GM12878 (cell line): ENCODE data around the gene RALGPS1. TPM values are rescaled to one million over a fixed set of nuclear protein-coding genes. Genes with fewer than 3 reads are reported as not detected.

Experiments used
- CEBPB ChIP-seq, 2 experiments: fragments of 150-350 bp in 1 of 2; IDR thresholded peaks; 2 replicates each; pipeline ENCODE4 v1.6.1; 2012 to 2014; ENCODE audit warnings: low read depth in 2 of 2, low read length in 2 of 2, borderline replicate concordance in 1 of 2, inconsistent platforms in 1 of 2
- CHD2 ChIP-seq: IDR thresholded peaks from 2 replicates; pipeline ENCODE4 v1.6.1; 2011; ENCODE audit warnings: low read depth, low read length, improper control_type of control experiment, borderline replicate concordance
- CHD4 ChIP-seq: fragments of 200-600 bp; sonication (generic); IDR thresholded peaks from 2 replicates; pipeline ENCODE4 v1.6.1; 2016; ENCODE audit warnings: mild to moderate bottlenecking
- HDAC2 ChIP-seq: fragments of 200-600 bp; sonication (generic); IDR thresholded peaks from 2 replicates; pipeline ENCODE4 v1.6.1; 2017
- LARP7 ChIP-seq: fragments of 450-650 bp; IDR thresholded peaks from 2 replicates; pipeline ENCODE4 v1.6.1; 2017; ENCODE audit warnings: mild to moderate bottlenecking
- MYC ChIP-seq: IDR thresholded peaks from 2 replicates; pipeline ENCODE4 v1.6.1; 2011; ENCODE audit warnings: mild to moderate bottlenecking, low read length, moderate library complexity, inconsistent platforms; ENCODE audit not compliant: insufficient read depth, insufficient replicate concordance, insufficient read length, severe bottlenecking
- NFIC ChIP-seq: IDR thresholded peaks from 2 replicates; pipeline ENCODE4 v1.6.1; 2012; ENCODE audit warnings: low read depth, mild to moderate bottlenecking, inconsistent platforms, low read length, moderate library complexity
- NRF1 ChIP-seq: conservative IDR thresholded peaks from 2 replicates; pipeline ENCODE4 v1.6.1; 2011; ENCODE audit warnings: mild to moderate bottlenecking, low read depth, low read length, improper control_type of control experiment
- RELA ChIP-seq: fragments of 450-650 bp; IDR thresholded peaks from 2 replicates; pipeline ENCODE4 v1.8.0; 2014; ENCODE audit warnings: borderline replicate concordance; ENCODE audit not compliant: partially characterized antibody
- SMAD1 ChIP-seq: fragments of 450-650 bp; IDR thresholded peaks from 2 replicates; pipeline ENCODE4 v1.6.1; 2018; ENCODE audit warnings: mild to moderate bottlenecking, low read depth; ENCODE audit not compliant: partially characterized antibody
- SMAD5 ChIP-seq: IDR thresholded peaks from 2 replicates; pipeline ENCODE4 v1.6.1; 2016; ENCODE audit warnings: antibody characterized with exemption, low read depth
- TCF3 ChIP-seq: IDR thresholded peaks from 2 replicates; pipeline ENCODE4 v1.6.1; 2012; ENCODE audit warnings: low read depth, mild to moderate bottlenecking, low read length, borderline replicate concordance; ENCODE audit not compliant: insufficient read depth
- ZNF207 ChIP-seq: fragments of 450-650 bp; IDR thresholded peaks from 2 replicates; pipeline ENCODE4 v1.6.1; 2014; ENCODE audit warnings: antibody characterized with exemption, mild to moderate bottlenecking, borderline replicate concordance
- polyA plus RNA-seq, 11 experiments: library from polyadenylated mRNA; depleted of rRNA in 4 of 11; unstranded in 6 of 11; stranded (reverse) in 5 of 11; fragments of >200 nt; fragmentation: Nextera tagmentation in 4 of 11; fragmentation: Illumina TruSeq in 1 of 11; extraction: Ambion mirVana in 4 of 11; extraction: Trizol in 1 of 11; gene quantifications; 1 replicate in 1 of 11; 2 replicates in 10 of 11; pipeline versions ENCODE4 v1.2.1 to v1.2.3, GENCODE V29; 2011 to 2016; ENCODE audit warnings: inconsistent platforms in 2 of 11, missing spikeins in 2 of 11, low read depth in 1 of 11
- total RNA-seq, 4 experiments: library from RNA; depleted of rRNA in 3 of 4; stranded (reverse); fragments of >200 nt in 3 of 4; fragmentation: Illumina TruSeq in 1 of 4; extraction: Trizol in 1 of 4; gene quantifications; 2 replicates each; pipeline versions ENCODE4 v1.2.1 to v1.2.3, GENCODE V29; 2013 to 2021
- TF ChIP-seq, protein P1 (sequence below): IDR thresholded peaks from 2 replicates; pipeline ENCODE4 v1.6.1; 2011; ENCODE audit warnings: borderline replicate concordance, low read depth, mild to moderate bottlenecking, moderate library complexity, mixed read lengths, low read length; ENCODE audit not compliant: insufficient read depth; ENCODE audit errors: extremely low read length

Gene RALGPS1
- total and polyA plus RNA-seq, 10 of the 15 experiments (the other 5 are each of a cell fraction or from before 2014, with no cell fraction given) = 0.13 to 5.6 (median 2.7) TPM

DNA sequence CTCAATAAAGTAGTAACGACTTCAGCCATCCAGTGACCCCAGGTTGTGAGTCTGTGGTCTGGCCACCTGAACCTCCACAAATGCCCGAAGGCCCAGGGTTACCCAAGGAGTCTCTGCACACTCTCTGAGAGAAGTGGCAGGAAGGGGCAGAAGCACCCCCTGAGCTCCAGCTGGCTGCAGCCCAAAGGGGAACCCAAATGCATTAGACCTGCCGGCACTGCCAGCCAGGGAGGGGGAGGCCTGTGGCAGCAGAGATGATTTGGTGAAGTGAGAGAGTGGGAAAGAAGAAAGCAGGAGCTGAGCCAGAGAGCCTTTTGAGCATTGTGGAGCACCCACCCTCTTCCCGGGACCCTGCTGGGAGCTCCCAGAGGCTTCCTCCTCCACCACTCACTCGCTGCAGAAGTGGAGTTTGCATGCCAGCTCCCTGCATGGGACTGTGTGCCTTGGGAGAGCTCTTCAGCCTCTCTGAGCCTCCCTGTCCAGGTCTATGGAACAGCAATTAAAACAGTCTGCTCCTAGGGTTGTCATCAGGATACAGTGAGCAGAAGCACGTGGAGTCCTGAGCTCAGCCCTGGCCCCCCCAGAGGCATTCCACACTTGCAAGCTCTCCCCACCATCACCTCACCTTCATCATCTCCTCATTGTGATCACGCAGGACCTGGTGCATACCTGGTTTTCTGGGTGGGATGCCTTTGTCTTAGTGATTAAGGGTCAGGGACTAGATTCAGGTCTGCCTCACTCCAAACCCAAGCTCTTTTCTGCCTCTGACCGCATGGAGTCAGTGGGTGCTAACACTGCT lies 221.7 kb downstream of the RALGPS1 start (continued):
- no peak for TF ChIP-seq MYC
- TF ChIP-seq SMAD1 = no peak
- no peak for TF ChIP-seq NFIC
- TF ChIP-seq LARP7 = no peak
- TF ChIP-seq HDAC2 = no peak
- TF ChIP-seq SMAD5 = no peak
- no peak for TF ChIP-seq RELA
- TF ChIP-seq CHD4 = no peak
- no peak for TF ChIP-seq TCF3
- TF ChIP-seq CHD2 = no peak
- no peak for TF ChIP-seq ZNF207
- TF ChIP-seq NRF1 = no peak
- TF ChIP-seq CEBPB (IDR thresholded peaks at IDR 0.05; ENCODE audit: borderline replicate concordance in 1 of 2, low read depth in 2 of 2, low read length in 2 of 2) = no peak
- TF ChIP-seq, protein P1, sequence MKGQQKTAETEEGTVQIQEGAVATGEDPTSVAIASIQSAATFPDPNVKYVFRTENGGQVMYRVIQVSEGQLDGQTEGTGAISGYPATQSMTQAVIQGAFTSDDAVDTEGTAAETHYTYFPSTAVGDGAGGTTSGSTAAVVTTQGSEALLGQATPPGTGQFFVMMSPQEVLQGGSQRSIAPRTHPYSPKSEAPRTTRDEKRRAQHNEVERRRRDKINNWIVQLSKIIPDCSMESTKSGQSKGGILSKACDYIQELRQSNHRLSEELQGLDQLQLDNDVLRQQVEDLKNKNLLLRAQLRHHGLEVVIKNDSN = no peak
- TF ChIP-seq, all 136 proteins: peak for 0
